Mesenteric fat pad (tissue), 1 donor: Measurements from ENCODE around the gene NLRC3. TPM values are rescaled to one million over a fixed set of nuclear protein-coding genes. Genes with fewer than 3 reads are reported as not detected.
A peak's percentile ranks its signal among the peaks of the same experiment; 100 is the strongest.

Experiments used
- DNase-seq: peaks from one replicate; pipeline ENCODE4 v3.0.0-alpha.2; 2020; ENCODE audit warnings: low spot score
- total RNA-seq: library from RNA; stranded (reverse); fragmentation: NEBNext Ultra II Directional; extraction: Animal tissue kit (Norgen Biotek cat#: 25700); gene quantifications from one replicate; pipeline ENCODE4 v1.2.1, GENCODE V29; 2021
- donor health status: DM: yes; HTN: yes; CAD: no.

The NLRC3 gene
- total RNA-seq, 1 donor from 2014 or later, result 1.2 TPM

GRCh38 chr16:3550851-3551847 lies 26.1 kb downstream of the NLRC3 start:
- DNase-seq, result no peak

- DNase-seq, result no peak
Measured at GRCh38 chr16:3549906-3550305, 27.3 kb downstream of the NLRC3 start.

DNA sequence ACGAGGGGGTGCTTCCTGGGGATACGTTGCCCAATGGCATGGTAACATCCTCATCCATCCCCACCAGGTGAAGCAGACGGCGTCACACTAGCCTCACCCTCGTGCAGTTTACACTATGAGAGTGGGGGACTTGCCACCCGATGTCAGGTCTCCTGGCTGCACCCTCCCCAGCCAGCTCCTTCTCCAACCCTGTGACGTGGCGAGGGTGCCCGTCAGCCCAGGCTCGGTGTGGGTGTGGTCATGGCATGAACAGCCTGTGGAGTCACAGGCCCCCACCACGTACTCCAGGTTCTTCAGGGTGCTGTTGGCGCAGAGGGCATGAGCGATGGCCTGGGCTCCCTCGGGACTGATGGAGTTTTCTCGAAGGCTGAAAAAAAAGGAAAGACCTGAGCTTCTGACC lies 28.3 kb downstream of the NLRC3 start:
- no peak for DNase-seq

- DNase-seq, result no peak
Measured at GRCh38 chr16:3548445-3548844, 28.8 kb downstream of the NLRC3 start.

GRCh38 chr16:3546986-3547682 lies 30.1 kb downstream of the NLRC3 start:
- DNase-seq, result no peak

DNA sequence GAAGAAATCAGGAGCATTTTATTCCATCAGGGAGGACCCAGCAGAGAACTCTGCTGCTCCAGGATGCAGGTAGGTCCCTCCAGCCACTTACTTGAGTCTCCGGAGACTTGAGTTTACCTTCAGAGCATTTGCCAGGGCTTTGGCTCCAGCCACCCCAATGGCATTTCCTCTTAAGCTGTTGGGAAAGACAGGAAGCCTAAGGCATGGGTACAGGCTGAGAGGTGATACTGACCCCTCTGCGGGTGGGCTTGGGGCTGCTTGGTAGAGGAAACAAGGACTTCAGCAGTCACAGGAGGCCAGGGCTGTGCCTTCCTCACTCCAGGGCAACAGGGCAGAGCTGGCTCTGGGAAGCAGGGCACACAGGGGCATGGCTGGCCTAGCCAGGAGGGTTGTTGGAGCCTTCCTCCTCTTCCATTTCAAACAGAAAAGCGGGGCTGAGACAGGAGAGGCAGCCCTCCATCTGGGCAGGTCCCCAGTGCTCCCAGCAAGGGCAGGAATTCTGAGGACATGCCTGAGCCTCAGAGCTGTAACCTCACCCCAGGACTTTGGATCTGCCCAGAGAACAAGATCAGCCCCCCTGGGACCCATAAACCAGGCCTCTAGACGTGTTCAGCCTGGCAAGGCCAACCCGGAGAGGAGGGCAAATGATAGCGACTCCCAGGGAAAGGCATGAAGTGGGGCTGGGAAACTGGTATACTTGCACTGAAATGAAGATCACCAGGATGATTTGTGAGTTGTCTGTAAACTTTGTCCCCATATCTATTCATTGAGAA lies 34.4 kb downstream of the NLRC3 start:
- no peak for DNase-seq

- DNase-seq, result no peak
Measured at GRCh38 chr16:3541527-3542155, 35.6 kb downstream of the NLRC3 start.

GRCh38 chr16:3538222-3538621 lies 39.0 kb downstream of the NLRC3 start:
- peak; percentile 16 for DNase-seq

GRCh38 chr16:3536851-3537250 lies 40.4 kb downstream of the NLRC3 start:
- no peak for DNase-seq

DNA sequence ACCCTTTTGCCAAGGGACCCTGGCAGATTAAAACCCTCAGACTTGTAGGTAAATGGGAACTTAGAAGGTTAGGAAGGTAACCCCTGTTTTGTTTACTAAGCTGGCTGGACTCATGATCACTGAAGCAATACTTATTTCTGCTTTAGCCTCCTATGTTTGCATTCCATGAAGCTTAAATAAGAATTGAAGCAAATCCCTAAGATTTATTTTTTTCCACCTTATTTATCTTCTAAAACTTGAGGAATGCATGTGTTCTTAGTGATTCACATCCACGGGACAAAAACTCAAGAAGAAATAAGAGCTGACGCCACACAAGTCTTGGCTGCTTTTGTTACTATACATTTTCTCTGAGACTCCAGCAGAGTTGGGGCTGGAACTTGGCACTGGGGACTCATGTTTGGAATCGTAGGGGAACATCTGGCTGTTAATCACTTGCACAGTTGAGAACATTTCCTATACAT lies 40.9 kb downstream of the NLRC3 start:
- DNase-seq, result no peak

GRCh38 chr16:3534126-3534525 lies 43.1 kb downstream of the NLRC3 start:
- peak; percentile 68 for DNase-seq

DNA sequence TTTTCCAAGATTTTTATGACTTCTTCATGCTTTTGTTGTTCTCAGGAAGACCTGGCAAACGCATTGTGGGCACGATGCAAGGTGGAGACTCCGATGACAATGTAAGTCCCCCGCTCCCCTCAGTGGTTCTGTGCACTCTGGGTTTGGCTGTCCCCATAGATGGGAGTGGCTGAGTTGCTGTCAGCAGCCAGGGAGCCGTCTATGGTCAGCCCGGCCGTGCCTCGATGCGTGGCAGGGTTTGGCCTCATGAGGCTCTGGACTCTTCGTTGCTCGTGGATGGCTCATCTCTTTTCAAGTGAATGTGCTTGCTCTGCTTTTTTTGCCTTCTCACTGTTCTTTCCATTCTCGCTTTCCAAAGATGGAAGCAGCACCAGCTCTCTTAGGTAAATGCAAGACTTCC lies 44.5 kb downstream of the NLRC3 start:
- DNase-seq, result peak; percentile 64

DNA sequence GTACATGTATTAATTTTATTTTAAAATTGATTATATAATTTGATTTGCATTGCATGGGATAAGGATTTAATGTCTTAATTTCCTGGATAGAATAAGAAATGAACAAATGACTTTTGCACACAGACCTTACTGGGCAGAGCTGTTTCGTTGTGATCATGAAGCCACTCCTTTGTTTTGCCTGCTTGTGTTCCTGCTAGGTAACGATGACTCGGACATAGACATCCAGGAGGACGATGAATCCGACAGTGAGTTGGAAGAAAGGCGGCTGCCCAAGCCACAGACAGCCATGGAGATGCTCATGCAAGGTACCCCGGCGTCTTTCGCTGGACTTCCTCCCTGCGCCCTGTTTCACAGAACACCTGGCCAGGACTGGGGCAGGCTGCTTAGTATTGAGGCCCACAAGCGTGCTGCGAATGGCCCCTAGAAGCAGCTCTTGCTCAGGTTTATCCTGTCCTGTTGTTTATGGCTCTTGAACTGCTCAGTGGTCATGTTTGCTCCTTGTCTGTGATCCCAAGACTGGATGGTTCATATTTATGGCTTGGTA lies 46.8 kb downstream of the NLRC3 start:
- DNase-seq, result peak; percentile 85

DNA sequence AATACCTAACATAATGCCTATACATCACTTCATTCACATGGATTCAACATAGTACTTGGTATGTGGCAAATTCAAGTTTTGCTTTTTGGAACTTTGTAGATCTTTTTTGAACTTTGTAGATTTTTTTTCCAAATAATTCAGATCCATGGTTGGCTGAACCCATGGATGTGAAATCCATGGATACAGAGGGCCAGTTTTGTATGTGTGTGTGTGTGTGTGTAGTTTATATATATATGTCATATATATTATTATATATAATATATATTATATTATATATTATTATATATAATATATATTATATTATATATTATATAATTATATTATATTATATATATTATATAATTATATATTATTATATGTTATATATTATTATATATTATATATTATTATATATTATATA lies 48.0 kb downstream of the NLRC3 start:
- no peak for DNase-seq

DNA sequence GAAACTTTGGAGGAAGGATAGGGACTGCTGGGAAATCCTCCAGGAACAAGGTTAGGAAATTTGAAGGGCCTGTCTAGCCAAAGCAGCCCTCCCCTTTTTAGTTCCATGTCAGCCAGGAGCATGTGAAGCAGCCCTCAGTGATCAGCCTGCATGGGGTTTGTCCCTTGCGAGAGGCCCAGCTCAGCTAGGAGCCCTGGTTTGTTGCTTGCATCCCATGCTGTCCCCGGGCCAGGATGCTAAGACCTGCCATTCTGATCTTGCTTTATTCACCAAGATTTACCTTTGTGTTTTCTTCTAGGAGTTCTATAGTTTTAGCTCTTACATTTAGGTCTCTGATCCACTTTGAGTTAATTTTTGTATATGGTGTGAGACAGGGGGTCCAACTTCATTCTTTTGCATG lies 48.8 kb downstream of the NLRC3 start:
- DNase-seq, result peak; percentile 39

- peak; percentile 89 for DNase-seq
Measured at GRCh38 chr16:3527216-3527829, 49.9 kb downstream of the NLRC3 start.

DNA sequence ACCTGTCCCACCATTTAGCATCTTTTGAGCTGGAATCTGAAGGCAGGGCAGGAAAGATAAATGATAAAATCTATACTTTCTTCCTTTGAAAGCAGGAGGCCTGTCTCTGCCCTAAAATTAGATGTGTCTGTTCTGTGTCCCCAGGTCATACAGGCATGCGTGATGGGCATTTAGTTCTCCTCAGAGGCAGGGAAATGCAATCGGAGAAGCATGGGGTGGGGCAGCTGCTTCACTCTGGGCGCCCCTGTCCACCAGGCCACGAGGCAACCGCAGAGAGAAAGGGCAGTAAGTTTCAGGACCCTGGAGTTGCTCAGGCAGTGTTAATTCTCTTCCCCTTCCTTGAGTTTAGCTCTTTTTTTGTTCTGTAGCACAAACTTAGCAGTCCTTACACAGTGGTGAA lies 51.3 kb downstream of the NLRC3 start:
- DNase-seq, result no peak

GRCh38 chr16:3523281-3523680 lies 53.9 kb downstream of the NLRC3 start:
- DNase-seq, result peak; percentile 26

- DNase-seq, result peak; percentile 43
Measured at GRCh38 chr16:3520841-3521240, 56.4 kb downstream of the NLRC3 start.

DNA sequence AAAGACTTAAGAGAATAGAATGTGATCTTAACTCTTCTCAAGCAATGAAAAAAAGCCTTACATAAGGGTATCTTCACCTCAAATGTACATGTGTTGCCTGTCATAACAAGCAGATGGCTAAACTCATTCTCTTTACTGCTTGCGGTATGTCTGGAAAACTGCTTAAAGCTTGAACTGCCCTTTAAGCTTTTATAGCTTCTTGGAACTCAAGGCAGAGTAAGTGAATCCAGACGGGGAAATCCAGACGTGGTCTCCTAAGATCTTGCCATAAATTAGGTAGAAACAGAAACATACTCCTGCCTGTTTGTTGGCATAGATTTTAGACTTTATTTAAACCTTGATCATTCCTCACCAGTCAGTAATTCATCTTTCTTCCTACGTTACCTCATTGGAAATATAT lies 56.8 kb downstream of the NLRC3 start:
- no peak for DNase-seq
